Stimulated activated CD4-positive, alpha-beta T cell treated with anti-CD3 and anti-CD28 coated beads, Interleukin-1b, Interleukin-23, amount 100 ng/mL, for 1 hour (primary cell): ENCODE measurements around the gene OAF.

Source experiments
- DNase-seq, 2 donors: peaks; one replicate each; pipeline ENCODE4 v3.0.0-alpha.2; 2020; ENCODE audit warnings: low read depth in 2 of 2

Gene OAF

DNA sequence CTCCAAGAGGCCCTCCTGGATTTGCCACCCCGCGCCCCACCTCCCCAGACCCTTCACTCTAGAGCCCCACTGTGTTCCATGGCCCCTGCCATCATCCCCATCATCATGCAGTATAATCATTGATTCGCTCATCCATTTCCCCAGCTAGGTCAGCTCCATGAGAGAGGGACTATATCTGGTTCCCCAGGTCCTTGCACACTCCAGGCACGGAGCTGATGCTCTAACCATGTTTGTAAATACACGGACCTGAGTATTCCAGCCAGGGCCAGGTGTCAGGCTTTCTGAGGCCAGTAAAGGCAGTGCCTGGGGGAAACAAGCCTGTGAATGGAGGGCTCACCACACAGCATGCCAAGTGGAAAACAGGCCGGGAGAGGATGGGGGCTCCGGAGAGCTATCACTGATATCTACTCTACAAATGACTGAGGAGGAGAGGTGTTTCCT is 27.1 kb upstream of the OAF start:
- no peak for DNase-seq

DNA sequence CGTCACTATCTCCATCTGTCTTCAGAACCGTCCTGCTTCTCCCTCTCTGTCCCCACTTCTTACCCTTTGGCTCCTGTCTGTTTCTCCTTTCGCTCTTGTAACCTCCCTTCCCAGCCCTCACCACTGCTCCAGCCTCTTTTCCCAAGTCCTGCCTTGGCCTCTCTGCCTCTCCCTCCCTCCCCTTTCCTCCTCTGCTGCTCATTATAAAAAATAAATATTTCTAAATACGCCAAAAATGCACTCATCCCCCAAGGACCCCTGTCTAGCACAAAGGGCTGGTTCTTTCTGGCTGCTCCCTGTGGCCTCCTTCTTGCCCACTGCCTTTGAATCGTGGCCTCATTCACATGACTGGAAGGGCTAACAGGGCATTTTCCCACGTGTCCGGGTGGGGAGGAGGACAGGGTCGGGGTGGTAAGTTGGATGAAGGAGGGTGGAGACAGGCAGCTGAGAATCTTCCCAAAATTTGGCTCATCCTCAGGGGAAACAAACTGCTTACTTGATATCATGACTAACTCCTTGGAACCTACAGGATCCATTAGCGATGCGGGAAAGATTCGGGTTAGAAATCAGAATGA is 26.4 kb upstream of the OAF start:
- DNase-seq, result no peak

DNA sequence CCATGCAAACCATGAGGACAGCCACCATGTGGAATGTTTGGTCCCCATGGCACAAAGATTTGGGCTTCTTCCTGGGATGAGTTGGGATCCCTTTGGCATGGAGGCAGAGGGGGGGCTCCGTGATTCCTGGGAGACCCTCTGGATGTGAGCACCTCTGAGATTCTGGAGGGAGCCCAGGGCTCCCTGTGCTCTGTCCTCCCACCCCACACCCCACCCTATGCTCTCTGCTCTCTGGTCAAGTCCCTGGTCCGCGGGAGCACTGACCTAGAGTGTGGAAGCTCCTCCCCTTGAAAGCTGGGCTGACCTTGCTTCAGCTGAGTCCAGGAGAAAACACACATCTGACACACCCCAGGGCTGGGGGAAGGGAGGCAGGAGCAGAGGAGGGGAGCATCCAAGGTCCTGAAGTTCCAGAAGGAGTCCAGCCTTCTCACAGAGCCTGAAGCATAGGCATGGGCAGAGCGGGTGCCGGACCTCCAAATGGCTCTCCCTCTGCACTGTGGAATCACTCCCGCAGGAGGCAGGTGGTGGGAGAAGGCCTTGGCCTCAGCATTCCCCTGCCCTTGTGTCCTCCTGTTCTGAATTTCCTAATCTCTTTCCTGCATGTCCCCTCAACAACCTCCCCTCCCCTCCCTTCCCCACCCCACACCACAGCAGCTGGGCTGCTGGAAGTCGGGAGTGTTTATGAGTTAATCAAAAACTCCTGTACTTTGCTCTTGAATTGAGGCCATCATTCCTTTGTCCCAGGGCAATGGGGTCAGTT is 25.7 kb upstream of the OAF start:
- DNase-seq, result no peak

DNA sequence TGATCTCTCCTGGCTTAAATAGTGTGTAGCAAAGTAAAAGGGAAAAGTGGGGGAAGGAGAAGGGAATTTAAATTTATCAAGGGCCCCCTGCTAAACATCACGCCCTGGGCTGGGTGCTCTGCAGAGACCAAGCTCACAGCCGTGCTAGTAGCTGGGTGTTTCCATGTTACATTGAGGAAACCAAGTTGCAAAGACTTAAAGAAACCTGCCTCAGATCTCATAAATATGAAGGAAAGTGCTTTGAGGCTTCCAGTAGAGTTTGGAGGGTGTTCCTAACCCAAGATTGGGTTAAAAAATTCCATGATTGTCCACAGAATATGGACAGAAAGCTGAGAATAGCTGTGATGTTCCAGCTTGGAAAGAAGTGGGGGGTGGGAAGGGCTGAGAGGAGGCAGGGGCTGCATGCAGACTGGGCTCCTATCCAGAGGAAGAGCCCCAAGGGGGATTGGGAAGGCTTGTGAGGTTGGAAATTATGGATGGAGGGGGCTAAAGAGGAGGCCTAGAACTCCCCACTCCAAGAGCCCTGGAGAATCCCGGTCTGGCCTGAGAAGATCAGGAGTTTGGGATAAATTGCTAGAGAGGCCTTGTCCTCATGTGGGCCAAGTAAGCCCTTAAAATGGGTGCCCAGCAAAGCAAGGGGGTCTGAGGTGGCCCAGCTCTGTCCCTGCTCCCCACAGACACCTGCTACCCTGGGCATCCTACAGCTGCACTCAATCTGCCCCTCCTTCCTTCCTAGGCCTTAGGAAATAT is 25.0 kb upstream of the OAF start:
- DNase-seq, result no peak

DNA sequence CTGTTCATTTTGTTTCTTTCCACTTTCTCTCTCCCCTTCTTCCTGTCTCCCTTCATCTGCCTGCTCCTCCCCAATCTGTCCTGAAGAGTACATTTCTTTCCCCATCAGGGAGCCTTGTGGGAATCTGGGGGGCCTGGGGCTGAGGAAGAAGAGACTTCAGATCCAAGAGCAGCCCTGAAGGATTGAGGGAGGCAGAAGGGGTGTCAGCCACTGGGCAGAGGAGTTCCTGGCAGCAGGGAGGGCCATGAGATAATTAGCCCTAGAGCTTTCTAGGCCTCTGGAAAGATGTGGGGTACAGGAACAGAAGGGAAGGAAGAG is 24.4 kb upstream of the OAF start:
- DNase-seq, result no peak

DNA sequence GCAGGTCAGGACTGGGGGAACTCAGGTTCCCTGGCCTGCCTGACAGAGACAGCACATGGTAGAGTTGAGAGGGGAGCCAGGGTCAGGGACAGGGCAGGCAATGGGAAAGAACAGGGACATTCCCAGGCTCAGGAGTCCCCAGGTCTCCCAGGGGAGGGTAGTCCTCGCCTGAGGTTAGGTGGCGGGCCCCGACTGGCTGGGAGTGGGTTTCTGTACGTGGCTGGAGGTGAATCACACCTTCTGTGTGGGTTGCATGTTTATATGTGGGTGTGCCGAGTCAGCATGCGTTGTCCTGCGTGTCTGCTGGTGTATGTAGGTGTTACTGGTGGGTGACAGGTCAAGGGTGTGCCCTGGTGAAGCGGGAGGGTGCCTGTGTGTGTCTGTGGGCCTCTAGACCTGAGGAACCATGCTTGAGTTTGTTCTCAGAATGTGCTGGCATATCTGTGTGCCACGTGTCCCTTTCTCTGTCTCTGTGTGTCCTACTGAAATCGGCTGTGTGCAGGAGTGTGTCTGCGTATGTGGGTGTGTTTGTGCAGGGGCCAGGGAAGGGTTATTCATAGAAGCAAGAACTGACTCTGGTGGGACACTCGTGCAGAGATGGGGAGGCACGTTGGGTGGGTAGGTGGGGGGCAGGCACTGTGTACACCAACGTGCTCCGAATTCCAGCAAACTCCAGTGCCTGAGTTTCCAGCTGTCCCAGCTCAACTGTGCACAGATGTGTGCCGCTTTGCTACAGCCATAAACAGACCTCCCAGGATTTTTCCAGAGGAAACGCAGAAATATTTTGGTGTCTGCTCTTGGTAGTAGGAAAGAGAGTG is 23.8 kb upstream of the OAF start:
- DNase-seq, result no peak

DNA sequence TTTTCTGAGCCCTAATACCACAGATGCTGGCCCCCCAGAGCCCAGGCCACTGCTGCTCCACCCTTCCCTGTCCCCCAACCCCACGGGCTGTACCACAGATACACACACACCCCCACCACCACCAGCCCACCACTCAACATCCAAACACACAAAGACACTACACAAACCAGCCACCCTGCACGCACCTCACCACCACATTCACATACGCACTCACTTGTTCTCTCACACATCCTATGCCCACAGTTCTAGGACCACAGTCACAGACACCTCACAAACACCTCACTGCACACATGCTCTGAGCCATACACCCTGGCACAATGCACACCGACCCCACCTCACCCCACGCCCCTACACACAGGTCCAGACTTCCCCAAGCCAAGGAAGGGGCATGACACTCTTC is 22.5 kb upstream of the OAF start:
- no peak for DNase-seq

DNA sequence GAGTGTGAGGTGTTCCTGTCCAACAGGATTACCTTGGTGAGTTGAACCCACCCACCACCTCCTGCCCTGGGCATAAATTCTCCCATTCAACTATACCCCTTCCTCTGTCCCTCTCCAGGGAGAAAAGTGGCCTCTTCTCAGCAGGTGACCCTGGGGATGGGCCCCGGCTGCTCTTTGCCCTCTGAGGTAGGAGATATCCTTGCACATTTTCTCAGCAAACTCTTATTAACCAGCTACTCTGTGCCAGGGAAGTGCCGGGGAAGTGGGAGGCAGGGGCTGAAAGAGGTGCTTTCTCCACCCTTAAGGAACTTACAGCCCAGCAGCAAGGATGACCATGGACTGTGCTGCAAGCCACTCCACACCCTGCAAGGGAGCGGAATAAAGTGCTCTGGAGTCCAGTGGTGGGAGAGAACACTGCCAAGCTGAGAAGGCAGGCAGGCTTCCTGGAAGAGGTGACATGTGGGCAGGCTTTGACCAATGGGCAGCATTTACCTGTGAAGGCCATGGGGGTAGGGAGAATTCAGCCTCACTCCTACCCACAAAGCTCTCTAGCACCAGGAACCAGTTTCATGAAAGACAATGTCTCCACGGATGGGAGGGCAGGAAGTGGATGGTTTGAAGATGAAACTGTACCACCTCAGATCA is 21.9 kb upstream of the OAF start:
- DNase-seq, result no peak

DNA sequence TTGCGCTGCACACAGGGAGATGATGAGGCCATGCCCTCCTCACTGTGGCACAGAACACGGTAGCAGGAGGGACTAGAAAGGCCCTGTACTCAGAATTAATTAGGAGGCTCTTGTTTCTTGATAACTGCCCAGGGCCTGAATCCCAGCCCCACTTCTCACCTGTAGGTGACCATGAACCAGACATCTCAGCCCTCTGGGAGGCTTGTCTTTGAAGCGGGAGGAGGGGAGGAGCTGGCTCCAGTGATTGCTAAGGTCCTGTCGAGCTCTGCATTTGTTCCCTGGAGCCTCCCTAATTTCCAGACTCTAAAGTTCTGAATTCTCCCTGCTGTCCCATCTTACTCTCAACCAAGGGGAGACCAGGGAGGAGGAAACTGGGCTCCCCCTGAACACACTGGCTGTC is 19.8 kb upstream of the OAF start:
- no peak for DNase-seq

DNA sequence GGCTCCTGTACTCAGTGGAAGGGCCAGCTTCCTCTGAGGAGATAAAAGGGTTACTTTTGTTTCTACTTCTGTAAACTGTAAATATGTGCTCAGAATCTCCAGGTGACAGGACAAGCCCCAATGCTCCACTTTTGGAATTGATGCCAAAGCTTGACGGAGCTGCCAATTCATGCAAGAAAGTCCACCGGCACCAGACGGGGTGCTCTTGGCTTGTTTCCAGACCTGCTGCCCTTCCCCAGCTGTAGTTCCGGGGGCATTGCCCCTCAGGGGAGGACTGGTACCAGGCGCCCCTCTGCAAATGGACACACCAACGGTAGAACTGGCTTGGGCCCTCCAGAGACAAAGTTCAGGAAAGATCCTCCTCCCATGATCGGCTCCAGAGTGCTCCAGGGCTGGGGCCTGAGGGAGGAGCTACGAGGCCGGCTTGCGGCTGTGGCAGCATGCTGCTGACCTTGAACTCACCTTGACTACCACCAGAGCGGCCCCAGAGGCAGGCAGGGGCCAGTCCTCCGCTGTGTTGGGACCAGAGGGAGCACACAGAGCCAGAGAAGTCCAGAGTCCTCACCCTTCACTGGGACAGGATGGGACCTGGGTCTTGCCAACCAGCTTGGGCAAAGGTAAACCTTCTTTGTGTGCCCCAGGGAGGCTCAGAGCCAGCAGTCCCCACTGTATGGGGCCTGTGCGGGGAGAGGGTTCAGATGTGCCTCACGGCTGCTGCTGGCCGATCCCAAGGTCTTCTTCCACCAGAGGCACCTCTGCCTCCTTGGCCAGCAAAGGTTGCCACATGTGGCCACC is 17.8 kb upstream of the OAF start:
- no peak for DNase-seq

DNA sequence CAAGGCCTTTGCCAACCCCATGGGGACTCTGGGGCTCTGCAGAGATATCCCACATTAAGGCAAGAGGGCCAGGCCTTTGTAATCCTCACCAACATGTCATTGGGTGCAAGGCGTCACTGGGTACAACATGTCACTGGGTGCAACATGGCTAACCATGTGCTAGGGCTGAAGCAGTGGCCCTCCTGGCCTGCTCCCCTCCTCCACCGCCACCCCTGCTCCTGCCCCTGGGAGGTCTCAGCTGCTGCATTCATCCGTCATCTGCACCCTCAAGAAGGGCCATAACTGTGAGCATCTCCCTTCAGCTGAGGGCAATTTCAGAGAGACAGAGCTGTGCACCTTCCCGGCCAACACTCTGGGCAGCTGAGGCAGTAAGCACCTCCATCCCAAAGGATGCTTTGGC is 16.7 kb upstream of the OAF start:
- DNase-seq, result no peak

DNA sequence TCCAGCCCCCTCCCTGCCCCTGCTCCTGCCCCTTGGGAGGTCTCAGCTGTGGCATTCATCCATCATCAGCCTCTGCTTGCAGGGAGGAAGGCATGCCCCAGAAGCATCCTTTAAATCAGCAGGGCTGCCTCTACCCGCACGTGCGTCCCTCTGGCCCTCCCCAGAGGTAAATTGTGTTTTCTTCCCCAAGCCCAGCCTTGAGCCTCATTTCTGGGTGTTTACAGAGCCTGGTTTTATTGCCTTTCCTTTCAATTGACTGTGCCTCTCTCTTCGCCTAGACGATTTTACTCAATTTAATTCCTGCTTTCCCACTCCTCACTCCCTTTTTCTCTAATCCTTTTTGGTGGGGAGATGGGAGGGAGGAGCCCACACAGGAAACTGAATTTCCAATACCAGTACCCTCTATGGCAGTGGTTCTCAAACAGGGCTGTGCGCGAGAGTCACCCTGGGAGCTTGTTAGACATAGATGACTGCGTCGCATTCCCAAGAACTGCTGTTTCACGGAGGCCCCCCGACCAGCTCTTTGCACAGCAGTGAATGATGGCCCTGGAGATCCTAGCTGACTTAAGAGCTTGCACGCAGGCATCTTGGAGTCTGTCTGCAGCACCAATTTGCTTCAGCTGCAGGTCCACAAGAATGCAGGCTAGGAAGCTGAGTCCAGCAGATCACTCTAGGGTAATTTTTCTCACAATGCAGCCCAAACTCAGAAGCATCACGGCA is 15.1 kb upstream of the OAF start:
- DNase-seq, result no peak

DNA sequence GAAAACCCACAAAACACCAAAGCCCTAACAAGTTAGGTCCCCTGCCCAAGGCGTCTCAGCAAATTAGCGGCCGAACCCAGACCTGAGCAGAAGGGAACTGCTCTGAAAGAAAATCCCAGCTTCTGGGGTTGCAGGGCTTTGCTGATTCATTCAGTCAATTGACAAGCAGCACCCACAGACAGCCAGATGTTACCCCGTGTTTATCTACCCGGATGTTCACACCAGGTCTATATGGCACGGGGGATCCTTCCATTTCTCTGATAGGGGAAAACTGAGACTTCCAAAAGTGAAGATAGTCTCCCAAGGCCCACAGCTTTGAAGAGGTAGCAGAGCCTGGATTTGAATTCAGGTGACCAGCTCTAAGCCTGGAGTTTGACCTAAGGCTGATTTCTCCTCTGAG is 14.0 kb upstream of the OAF start:
- no peak for DNase-seq

DNA sequence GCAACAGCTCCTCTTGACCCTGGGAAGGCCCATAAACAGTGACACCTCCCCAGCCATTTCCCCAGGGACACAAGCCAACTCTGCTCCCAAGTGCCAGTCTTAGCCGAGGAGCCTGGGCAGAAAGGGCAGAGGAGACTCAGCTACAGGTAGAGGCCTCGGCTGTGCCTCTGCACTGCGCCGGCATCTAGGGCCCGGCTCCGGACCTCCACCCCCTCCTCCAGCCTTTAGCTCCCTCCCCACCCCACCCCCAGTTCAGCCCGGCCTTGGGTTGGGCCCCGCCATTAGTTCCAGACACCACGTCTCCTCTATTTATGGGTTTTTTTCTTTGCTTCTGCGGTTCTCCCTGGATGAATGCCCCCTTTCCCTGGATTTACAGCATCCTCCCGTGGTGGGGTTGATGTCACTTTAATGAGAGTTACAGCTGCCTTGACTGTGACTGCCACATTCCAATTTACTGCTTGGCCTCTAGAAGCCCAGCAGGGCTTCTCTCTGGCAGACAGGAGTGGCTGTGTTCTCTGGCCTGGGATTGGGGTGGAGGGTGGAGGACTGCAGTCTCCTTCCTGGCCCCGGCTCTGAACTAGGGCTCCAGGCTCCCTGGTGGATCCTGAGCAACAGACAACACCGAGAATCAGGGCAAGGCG is 13.5 kb upstream of the OAF start:
- no peak for DNase-seq

DNA sequence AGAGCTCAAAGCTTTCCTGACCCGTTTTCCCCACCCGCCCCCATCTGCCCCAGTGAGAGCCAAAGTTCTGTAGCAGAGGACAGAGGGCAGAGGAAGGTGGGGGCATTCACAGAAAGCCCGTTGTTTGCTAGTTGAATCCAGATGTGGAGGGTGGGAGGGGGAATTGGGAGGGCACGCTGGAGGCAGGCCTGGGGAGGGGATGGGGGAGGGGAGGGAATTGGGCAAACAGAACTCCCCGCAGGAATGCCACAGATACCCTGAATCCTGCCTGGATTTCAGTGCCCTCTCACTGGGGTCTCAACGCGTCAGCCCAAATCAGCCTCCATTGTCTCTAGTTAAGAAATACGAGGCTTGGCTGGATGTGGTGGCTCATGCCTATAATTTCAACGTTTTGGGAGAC is 12.9 kb upstream of the OAF start:
- no peak for DNase-seq

DNA sequence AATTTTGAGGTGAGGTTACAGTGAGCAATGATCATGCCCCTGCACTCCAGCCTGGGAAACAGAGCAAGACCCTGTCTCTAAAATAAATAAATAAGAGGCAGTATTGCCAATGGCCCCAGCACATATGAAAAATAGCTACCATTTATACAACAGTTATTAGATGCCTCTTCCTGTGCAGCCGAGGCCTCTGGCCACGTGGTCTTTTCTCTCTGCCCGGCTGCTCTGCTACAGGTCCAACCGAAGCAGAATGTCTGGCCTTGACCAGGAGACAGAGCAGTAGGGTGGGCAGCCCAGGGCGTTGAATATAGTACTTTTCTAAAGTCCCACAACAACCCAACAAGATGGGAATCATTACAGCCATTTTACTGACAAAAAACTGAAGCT is 12.4 kb upstream of the OAF start:
- no peak for DNase-seq

DNA sequence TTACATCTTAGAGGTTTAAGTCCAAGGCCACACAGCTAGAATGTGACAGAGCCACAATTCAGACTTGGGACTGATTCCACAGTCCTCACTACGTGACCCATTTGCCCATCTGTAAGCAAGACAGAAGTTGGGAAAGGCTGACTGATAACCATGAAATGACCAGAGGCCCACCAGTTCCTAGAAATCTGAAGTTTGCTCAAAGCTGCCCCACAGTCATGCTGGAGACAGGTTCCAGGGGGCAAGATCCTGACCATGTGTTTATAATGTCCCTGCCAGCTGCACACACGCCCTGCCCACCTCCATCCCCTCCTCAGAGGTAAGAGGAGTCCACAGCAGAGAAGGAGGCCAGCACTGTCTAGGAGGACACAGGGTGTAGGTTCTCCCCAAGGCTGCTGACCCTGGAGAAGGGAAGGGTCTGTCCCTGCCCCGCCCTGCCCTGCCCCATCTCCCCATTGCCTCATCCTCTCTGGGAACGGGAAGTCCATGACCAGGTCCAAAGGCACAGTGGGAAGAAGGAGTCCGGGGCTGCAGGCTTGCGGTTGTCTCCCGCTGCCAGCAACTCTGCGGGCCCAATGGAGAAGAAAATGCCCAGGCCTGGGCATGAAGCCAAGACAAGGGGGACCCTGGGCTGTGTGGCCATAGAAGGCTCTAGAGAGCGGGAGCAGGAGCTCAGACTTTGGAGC is 11.9 kb upstream of the OAF start:
- no peak for DNase-seq

DNA sequence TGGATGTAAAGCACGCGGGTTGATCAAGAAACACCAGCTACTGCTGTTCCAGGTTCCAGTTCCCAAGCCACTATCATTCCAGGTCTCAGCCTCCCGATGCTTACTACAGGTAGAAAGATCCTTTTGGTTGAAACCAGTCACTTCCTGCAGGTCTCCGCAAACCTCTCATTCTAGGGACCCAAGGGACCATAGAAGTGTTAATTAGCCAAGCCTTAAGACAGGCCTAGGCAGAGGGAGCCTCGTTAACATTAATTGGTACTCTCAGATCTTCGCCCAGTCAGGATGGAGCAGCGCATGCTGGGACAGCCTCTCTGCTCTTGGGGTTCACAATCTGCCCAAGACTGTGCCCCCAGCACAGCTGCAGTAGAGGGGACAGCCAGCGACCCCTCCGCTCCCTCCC is 11.2 kb upstream of the OAF start:
- DNase-seq, result no peak

DNA sequence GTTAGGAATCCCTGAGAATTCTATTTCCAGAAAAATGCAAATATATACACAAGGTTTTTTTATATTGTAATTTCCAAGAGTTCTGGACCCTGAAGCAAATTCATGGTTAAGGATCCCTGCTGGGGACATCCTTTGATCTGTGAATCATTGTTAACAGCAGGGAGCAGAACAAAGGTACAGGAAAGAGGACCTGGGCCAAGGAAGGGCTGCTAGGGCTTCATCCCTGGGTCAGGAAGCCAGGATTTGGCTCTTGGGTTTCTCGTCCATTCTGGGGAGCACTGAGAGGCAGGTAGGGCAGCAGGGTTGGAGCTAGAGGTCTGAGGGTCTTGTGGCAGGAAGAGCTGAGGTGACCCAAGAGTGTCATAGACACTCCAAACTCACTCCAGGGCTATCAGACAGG is 10.2 kb upstream of the OAF start:
- DNase-seq, result no peak
